Measurements from ENCODE around the gene PRG3.

The PRG3 gene

GRCh38 chr11:57332694-57333440 lies 48.1 kb downstream of the PRG3 start:
- DNase-seq (ENCODE audit: low read depth, low spot score): no peak
- CTCF ChIA-PET: interaction anchor here (0.8 to 2.7 kb wide), 5 partner anchors 13 to 308 kb away, joined by 3 to 15 read pairs (median 3); partner anchors contain the start of gene RTN4RL2
- POLR2A ChIA-PET: no interaction called here
- TF ChIP-seq, protein P1, sequence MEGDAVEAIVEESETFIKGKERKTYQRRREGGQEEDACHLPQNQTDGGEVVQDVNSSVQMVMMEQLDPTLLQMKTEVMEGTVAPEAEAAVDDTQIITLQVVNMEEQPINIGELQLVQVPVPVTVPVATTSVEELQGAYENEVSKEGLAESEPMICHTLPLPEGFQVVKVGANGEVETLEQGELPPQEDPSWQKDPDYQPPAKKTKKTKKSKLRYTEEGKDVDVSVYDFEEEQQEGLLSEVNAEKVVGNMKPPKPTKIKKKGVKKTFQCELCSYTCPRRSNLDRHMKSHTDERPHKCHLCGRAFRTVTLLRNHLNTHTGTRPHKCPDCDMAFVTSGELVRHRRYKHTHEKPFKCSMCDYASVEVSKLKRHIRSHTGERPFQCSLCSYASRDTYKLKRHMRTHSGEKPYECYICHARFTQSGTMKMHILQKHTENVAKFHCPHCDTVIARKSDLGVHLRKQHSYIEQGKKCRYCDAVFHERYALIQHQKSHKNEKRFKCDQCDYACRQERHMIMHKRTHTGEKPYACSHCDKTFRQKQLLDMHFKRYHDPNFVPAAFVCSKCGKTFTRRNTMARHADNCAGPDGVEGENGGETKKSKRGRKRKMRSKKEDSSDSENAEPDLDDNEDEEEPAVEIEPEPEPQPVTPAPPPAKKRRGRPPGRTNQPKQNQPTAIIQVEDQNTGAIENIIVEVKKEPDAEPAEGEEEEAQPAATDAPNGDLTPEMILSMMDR (IDR thresholded peaks at IDR 0.05; ENCODE audit: insufficient read depth, low read length, missing control alignments): no peak
- no peak overlapping the region for H3K4me3 ChIP-seq (ENCODE audit: low read depth, low read length)

GRCh38 chr11:57331720-57332119 lies 49.2 kb downstream of the PRG3 start:
- CTCF ChIA-PET: interaction anchor here (1.3 to 1.6 kb wide), 2 partner anchors 16 to 162 kb away, joined by 4 to 5 read pairs; no protein-coding TSS in a partner anchor
- DNase-seq (ENCODE audit: low read depth, low spot score): no peak
- no peak overlapping the region for H3K4me3 ChIP-seq (ENCODE audit: low read depth, low read length)
- POLR2A ChIA-PET: no interaction called here
- TF ChIP-seq, protein P1 (IDR thresholded peaks at IDR 0.05; ENCODE audit: insufficient read depth, low read length, missing control alignments): no peak

DNA sequence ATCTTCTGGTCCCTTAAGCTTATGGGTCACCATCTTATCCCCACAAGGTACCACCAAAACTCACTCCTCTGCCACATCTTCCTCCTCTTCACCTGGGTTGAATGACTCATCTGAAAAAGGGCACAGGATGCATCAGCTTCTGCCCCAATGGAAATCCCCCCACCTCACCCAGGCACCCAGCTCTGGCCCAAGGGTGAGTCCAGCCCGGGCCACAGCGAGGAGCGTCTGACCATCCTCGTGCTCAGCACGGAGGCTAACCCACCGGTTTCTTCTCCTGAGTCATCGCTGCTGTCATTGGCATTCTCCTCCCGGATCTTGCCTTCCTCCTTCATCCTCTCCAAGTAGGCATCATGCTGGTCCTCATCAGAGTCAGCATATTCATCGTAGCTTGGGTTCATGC lies 50.9 kb downstream of the PRG3 start:
- TF ChIP-seq, protein P1 (IDR thresholded peaks at IDR 0.05; ENCODE audit: insufficient read depth, low read length, missing control alignments): no peak
- no peak for DNase-seq (ENCODE audit: low read depth, low spot score)
- POLR2A ChIA-PET: interaction anchor here (0.6 kb wide), 1 partner anchor 18 kb away, joined by 3 read pairs; no protein-coding TSS in a partner anchor
- H3K4me3 ChIP-seq (ENCODE audit: low read depth, low read length): no peak overlapping the region
- CTCF ChIA-PET: interaction anchor here (0.6 to 1.6 kb wide), 4 partner anchors 15 to 197 kb away, joined by 3 to 5 read pairs (median 3); no protein-coding TSS in a partner anchor

DNA sequence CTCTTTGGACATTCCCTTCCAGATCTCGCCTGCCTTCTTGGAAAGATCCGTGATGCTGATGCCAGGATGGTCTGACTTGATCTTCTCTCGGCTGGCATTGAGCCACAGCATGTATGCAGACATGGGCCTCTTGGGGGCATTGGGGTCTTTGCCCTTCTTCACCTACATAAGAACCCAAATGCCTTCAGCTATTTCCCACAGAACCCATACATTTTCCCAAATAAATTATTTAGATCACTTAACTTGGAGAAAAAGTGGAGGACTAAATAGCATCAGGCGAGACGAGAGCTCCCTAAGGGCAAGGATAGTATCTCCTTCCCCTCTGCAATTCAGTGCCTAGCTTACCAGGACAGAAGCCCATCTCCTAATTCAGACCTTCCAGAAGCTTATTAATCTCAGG lies 53.2 kb downstream of the PRG3 start:
- no peak overlapping the region for H3K4me3 ChIP-seq (ENCODE audit: low read depth, low read length)
- POLR2A ChIA-PET: no interaction called here
- TF ChIP-seq, protein P1 (IDR thresholded peaks at IDR 0.05; ENCODE audit: insufficient read depth, low read length, missing control alignments): no peak
- no peak for DNase-seq (ENCODE audit: low read depth, low spot score)
- CTCF ChIA-PET: interaction anchor here (1.1 to 1.3 kb wide), 2 partner anchors 18 to 199 kb away, joined by 3 to 4 read pairs; no protein-coding TSS in a partner anchor
